Stimulated activated CD8-positive, alpha-beta memory T cell treated with anti-CD3 and anti-CD28 coated beads, Interleukin-4, amount 100 ng/mL, for 24 hours (primary cell): ENCODE measurements around the gene PPP1R13B.

Source experiments
- DNase-seq: peaks from one replicate; pipeline ENCODE4 v3.0.0-alpha.2; 2020; ENCODE audit warnings: low read depth

Gene PPP1R13B

DNA sequence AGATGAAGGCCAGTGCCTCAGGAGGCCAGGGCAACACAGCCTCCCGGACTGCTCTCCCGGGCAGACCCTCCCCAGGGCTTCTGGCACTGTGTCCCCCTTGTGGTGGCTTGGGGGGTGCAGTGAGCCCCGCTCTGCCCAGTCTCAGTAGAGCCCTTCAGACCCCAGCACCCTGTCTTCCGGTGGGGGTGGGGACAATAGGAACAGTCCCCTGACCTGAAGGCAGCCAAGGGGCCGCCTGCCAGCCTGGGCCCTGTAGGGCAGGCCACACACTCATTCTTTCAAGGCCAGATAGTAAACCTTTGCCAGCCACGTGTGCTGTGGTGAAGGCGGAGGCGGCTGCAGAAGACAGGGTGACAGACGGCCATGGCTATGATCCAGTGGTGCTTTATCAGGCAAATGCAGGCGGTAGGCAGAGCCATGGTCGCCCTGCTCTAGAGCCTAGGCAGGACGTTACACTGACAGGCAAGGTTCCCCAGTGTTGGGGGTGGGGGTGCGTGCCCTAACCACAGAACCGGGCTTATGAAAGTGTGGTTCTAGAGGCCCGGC lies 116.8 kb downstream of the PPP1R13B start:
- no peak for DNase-seq

DNA sequence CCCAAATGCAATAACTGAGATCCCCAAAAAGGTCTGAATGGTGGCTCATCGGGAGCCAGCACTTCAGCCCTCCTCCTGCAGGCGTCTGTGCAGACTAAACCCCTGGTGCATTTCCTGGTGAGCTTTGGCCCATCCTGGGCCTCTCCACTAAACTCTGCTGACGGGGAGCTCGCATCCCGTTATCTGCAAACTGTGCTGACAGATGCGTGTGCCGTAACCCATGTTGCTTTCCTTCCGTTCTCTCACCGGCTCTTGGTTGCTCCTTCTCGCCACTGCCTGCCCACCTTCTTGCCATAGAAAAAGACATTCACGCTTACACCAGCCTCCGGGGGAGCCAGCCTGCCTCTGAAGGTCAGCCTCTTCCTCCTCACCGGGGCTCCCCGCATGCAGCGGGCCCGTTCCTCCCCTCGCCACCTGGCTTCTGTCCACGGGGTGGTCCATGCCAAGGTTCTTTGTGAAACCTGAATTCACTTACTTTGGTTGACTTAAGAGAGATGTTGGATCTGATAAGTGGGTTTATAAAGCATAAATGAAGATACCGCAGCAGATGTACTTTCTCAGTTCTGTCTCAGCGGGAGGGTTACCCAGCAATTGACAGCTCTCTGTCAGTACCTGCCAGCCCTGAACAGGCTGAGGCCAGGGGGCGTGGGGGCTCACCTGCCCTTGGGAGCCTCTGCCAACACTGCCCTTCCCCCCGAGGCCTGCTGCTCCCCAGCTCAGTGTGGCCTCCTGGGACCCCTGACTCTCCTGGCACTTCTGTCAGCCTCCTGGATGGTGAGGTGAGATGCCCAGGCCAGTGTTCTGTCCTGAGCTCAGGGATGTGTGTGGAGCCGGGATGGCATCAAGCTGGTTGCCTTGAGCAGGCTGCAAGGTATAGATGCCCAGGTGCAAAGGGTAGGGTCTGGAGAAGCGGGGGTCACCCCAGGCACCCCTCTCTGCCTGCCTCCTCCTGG lies 117.6 kb downstream of the PPP1R13B start:
- no peak for DNase-seq

DNA sequence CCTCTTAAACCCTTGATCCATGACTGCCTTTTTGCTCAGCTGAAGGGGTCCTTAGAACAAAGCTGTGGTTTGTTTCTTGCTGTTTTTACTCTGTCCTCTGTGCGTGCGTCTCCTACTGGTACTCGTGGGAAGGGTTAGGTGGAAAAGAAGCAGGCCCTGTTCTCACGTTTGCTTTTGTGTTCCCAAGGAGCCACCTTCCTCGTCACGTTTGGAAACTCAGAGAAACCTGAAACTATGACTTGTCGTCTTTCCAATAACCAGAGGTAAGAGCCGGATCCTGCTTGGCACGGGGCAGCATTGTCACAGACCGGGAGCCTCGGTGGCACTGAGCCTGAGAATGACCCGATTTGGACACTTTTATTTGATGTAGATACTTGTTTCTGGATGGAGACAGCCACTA lies 118.7 kb downstream of the PPP1R13B start:
- DNase-seq = no peak

- no peak for DNase-seq
Observed at GRCh38 chr14:103728141-103728540, 119.2 kb downstream of the PPP1R13B start.

DNA sequence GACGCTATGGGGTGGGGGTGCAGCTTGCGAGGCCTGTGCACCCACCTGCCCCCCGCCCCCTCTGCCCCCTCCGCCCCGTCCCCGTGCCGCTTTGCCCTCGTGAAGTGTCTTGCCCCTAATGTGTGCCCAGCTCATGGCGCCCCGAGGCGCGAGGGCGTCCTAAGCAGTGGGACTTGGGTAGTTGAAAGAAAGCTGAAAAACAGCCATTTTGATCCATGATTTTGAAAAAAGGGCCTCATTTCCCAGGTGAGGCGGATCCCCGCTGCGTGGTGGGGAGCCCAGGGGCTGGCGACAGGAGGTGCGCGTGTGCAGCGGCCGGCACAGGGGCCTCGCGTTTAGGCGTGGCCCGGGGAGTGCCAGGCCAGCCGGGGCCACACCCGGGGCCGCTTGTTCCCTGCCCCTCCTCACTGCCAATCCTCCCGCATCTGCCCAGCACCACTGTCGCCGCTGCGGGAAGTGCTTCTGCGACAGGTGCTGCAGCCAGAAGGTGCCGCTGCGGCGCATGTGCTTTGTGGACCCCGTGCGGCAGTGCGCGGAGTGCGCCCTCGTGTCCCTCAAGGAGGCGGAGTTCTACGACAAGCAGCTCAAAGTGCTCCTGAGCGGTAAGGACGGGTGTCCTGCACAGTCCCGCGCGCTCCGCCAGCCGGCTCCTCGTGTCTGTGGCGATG lies 119.9 kb downstream of the PPP1R13B start:
- no peak for DNase-seq

DNA sequence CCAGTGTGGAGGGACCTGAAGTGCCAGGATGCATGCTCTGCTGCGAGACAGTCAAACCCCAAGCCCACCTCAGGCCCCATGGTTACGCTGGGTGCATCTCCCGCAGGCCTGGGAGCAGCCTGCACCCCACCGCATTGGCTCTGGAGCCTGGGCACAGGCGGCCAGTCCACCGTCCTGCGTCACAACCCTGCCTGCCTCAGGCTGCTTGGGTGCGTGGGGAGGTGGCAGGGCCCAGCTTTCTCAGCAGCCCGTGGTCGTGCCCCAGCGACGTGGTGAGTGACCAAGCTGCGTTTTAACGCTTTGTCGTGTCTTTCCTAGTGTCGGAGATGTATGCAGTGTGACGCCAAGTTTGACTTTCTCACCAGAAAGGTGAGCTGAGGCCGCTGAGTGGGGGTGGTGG lies 120.9 kb downstream of the PPP1R13B start:
- DNase-seq = no peak

- DNase-seq = no peak
Observed at GRCh38 chr14:103725739-103726395, 121.5 kb downstream of the PPP1R13B start.

DNA sequence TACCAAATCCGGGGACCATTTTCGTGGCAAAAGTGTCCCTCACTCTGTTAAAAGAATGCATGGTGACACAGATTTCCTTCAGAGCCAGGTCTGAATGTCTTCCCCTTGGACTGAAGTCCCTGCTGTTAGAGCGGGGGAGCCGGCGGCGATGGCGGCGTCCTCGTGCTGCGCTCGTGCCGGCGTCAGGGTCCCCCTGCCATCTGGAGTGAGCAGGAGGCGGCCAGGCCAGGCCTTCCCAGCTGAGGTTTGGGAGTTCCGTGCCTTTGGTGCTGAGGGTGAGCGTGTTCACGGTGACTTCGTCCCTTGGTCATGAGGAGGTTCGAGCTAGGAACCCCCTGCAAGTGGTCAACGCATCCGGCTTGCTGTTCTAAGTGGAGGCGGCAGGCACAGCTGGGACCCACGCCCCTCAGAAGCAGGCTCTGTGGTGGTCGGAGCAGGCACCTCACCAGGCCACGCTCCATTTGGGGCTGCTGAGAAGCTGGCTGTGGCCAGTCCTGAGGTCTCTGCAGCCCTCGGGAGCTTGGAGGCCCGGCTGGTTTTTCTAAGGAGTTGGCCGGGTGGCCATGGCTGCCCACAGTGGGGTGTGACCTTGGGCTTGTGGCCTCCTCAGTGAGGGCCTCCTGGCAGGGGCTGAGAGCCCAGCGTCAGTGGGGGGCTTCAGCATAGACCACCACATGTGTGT lies 122.2 kb downstream of the PPP1R13B start:
- no peak for DNase-seq

DNA sequence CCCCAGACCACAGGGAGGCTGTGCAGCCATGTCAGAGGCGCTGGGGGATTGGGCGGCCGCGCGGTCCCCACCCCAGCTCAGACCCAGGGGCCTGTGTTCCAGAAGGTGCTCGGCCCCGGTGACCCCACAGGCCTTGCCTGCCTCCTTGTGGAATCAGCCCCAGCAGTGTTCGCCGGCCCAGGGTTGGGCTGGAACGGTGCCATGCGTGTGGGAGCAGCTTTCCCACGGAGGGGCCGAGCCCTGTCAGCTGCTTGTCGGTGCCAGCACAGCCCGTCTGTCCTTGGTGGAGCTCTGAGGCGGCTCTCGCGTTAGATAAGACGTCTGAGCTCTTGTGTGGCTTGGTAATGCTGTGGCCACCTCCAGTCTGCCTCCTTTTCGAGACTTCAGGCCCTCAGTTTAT lies 123.3 kb downstream of the PPP1R13B start:
- DNase-seq = no peak

- DNase-seq = no peak
Observed at GRCh38 chr14:103723748-103724081, 123.7 kb downstream of the PPP1R13B start.

- no peak for DNase-seq
Observed at GRCh38 chr14:103721334-103722120, 125.8 kb downstream of the PPP1R13B start.

DNA sequence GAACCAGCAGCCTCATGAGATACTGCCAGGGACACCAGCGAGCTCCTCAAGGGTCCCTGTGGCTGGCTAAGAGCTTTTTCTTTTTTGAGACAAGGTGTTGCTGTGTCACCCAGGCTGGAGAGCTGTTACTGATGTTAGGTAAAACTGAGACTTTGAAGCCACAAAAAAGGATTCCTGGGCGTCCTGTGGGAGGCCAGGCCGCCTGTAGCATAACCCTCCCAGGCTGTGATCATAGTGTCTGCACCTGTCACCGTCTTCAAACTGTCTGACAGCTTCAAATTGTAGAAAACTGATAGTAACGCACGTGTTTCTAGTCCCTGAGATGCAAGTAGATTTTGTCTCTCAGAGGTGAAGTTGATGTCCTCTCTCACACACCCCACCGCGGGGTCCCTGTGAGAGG lies 127.6 kb downstream of the PPP1R13B start:
- no peak for DNase-seq

GRCh38 chr14:103718572-103718971 lies 128.8 kb downstream of the PPP1R13B start:
- DNase-seq = no peak

- DNase-seq = no peak
Observed at GRCh38 chr14:103716899-103717411, 130.4 kb downstream of the PPP1R13B start.

- DNase-seq = no peak
Observed at GRCh38 chr14:103716091-103716801, 131.1 kb downstream of the PPP1R13B start.

GRCh38 chr14:103715052-103716000 lies 132.0 kb downstream of the PPP1R13B start, which contains the start of the genes XRCC3 and ZFYVE21:
Gene XRCC3 (minus strand): TSS chr14:103715451. CDS start chr14:103711087, 4,364 bp downstream.
Gene ZFYVE21 (plus strand): TSS chr14:103715810. CDS start chr14:103715842, 32 bp downstream.
- DNase-seq = peak; percentile 99

GRCh38 chr14:103714063-103714724 lies 133.2 kb downstream of the PPP1R13B start:
- DNase-seq = no peak
